Measurements from ENCODE around the gene SDHB.
A peak's percentile ranks its signal among the peaks of the same experiment; 100 is the strongest.

SDHB gene

DNA sequence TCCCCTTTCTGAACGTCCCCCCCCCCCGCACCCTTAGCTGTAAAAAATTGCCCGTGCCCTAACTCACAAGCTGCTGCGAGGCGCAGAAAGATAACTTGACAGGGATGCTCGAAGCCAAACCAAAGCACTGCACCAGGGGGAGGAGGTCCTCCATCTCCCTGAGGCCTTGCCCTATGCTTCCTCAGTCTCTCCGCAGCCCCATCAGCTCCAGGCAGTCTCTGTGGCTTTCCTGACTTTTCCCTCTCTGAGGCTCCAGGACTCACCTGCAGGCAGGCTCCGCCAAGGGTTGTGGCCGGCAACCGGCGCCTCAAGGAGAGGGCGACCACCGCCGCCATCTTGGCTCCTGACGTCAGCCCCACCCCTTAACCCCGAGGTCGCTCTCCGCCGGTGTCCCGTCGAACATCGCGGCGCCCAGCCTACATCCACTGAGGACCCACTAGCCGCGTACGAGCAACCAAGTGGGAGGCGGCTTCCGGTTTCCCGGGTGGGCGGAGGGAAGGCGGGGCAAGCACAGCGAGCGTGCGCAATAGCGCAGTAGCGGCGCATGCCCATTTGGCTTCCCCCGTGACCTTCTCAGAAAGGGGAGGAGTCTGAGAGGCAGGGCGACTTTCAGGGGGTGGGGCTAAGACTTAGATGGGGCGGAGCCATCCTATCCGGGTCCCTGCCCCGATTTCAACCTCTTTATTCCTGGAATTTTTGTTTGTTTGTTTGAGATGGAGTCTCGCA lies at the start of gene SDHB:
Gene SDHB (minus strand): TSS at position 348 of the 726 bp plus-strand sequence. CDS start 13 bp downstream, at position 335.
- peak within 1 kb of the TSS; percentile 93 for H3K4me3 ChIP-seq (ENCODE audit: low read depth, low read length)
- TF ChIP-seq, protein P1, sequence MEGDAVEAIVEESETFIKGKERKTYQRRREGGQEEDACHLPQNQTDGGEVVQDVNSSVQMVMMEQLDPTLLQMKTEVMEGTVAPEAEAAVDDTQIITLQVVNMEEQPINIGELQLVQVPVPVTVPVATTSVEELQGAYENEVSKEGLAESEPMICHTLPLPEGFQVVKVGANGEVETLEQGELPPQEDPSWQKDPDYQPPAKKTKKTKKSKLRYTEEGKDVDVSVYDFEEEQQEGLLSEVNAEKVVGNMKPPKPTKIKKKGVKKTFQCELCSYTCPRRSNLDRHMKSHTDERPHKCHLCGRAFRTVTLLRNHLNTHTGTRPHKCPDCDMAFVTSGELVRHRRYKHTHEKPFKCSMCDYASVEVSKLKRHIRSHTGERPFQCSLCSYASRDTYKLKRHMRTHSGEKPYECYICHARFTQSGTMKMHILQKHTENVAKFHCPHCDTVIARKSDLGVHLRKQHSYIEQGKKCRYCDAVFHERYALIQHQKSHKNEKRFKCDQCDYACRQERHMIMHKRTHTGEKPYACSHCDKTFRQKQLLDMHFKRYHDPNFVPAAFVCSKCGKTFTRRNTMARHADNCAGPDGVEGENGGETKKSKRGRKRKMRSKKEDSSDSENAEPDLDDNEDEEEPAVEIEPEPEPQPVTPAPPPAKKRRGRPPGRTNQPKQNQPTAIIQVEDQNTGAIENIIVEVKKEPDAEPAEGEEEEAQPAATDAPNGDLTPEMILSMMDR (IDR thresholded peaks at IDR 0.05; ENCODE audit: low read depth, low read length, missing control alignments) = no peak
- peak; percentile 91 for DNase-seq (ENCODE audit: low read depth)

DNA sequence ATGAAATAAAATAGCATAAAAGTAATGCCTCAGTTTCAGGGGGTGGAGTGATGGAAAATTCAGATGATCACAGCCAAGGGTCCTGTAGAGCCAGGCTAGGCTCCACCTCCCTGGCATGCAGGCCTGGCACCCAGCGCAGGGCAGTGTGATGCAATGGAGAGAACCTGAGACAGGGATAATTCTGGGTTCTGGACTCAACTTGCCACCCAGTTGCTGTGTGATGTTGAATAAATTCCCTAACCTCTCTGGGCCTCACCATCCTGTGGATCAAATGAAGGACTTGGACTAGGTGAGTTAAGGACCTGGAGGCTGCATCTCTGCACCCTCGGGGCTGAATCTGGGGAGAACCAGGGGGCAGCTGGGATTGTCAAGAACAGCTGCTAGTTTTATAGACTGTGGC lies 48.4 kb upstream of the SDHB start:
- no peak for DNase-seq (ENCODE audit: low read depth)
- TF ChIP-seq, protein P1 (IDR thresholded peaks at IDR 0.05; ENCODE audit: low read depth, low read length, missing control alignments) = no peak
- no peak overlapping the region for H3K4me3 ChIP-seq (ENCODE audit: low read depth, low read length)

DNA sequence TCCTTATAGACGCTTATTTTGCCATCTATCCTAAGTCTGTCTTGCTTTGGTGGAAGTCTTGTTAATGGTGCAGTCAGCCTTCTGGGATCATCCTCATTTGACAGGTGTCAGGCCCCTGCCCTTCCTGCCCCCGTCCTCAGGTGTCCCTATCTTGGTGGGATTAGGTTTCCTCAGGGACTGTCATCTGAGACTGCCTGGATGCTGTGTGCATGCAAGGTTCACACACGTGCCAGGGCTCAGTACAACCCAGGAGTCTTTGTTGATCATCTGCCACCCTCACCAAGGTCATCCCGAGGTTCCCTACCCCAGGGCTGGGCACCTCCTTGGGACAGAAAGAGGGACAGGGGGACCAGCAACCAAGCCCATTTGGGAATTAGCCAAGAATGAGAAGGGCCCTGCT lies 47.4 kb upstream of the SDHB start:
- no peak overlapping the region for H3K4me3 ChIP-seq (ENCODE audit: low read depth, low read length)
- TF ChIP-seq, protein P1 (IDR thresholded peaks at IDR 0.05; ENCODE audit: low read depth, low read length, missing control alignments) = no peak
- no peak for DNase-seq (ENCODE audit: low read depth)

DNA sequence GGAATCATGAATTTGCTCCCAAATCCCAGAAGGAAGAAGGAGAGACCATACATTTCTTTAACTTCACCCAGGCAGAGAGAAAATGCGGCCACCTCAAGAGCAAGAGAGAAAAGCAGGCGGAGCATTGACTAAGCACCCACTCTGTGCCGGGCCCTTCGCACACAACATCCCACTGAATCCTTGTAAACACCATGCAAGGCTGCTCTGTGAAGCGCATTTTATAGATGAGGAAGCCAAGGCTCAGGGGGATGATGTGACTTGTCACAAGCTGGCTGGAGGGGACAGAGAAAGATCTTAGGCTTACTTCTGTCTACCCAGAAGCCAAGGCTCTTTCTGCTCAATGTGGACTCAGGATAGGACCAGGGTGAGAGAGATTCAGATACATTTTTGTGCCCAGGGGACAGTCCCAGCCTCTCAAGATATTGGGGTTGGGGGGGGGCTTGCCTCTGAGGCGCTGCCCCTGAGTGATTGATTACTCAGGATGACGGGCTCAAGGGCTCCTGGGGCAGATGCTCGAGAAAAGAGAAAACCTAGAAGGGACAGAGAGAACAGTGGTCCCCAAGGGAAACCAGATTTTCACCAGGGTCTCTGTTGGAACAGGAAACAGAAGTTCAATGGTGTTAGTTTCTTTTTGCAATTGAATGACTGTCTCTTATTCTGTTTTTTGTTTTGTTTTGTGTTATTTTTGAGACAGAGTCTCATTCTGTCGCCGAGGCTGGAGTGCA lies 45.9 kb upstream of the SDHB start:
- TF ChIP-seq, protein P1 (IDR thresholded peaks at IDR 0.05; ENCODE audit: low read depth, low read length, missing control alignments) = no peak

DNA sequence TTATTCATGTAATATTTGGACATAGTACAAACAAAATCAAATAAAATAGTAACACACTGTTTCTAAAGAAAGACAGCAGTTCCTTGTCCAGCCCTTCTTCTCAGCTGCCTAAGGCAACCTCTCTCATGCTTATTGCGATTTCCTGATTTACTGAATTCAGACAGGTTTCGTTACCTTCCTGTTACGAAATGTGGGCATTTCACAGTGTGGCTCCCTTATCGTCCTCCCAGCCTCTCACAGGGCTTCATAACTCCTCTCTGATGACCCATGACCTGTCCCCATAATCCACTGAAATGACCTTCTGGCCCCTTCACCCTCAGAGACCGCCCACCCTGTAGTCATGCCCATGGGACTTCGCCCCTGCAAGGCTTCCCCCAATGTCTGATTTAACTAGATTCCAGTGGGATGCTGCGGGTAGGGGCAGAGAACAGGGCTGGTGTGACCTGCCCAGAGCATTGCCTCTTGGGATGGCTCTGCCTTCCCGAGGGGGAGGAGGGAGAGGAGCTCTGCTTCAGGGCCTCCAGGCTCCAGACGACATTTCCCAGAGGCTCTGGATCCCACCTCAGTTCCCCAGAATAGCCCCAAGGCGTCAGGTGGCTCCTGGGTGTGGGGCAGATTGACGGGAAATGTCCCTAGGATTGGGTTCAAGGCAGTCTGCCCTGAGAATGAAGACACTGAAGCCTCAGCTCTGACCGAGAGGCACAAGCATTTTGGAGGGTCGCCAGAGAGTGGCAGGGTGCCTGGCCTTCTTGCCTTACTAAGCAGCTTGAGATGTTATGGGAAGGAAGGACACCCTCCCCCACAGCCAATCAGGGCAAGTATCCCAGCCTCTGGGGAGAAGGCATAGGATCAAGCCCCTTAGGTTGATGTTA lies 44.9 kb upstream of the SDHB start:
- H3K4me3 ChIP-seq (ENCODE audit: low read depth, low read length) = no peak overlapping the region
- DNase-seq (ENCODE audit: low read depth) = no peak
- TF ChIP-seq, protein P1 (IDR thresholded peaks at IDR 0.05; ENCODE audit: low read depth, low read length, missing control alignments) = no peak

More for the DNA sequence above, 45.9 kb upstream of the SDHB start:
- H3K4me3 ChIP-seq (ENCODE audit: low read depth, low read length) = no peak overlapping the region
- DNase-seq (ENCODE audit: low read depth) = no peak

DNA sequence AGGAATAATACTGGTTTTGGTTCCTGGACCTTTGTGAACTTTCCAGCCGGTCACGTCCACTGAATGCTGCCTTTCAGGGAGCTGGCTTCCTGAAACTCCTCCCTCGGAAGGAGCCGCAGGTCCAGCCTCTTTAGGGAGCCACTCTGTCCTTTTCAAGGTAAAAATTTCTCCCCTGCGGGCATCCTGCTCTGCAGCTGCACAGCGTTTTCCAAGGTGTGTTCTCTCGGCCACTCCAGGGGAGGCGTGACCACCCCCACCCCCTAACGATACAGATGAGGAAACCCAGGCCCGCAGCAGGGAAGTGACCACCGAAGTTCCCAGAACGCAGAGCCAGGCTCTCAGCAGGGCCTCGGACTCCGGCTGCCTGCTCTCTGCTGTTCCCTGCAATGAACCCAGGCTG lies 44.0 kb upstream of the SDHB start:
- TF ChIP-seq, protein P1 (IDR thresholded peaks at IDR 0.05; ENCODE audit: low read depth, low read length, missing control alignments) = no peak
- H3K4me3 ChIP-seq (ENCODE audit: low read depth, low read length) = no peak overlapping the region
- DNase-seq (ENCODE audit: low read depth) = no peak
